Cardiac fibroblast (primary cell): Measurements from ENCODE around the gene SP140.
"Not testable (repeated sequence)": the region's sequence is repeated elsewhere in the genome, so short reads cannot be mapped to it uniquely, and the experiment has no call there.

Experiments used
- DNase-seq, 2 donors: peaks; one replicate each; pipeline versions ENCODE4 v3.0.0 to v3.0.0-alpha.2; 2010; ENCODE audit warnings: low read depth in 2 of 2
- H3K4me3 ChIP-seq, 2 donors: replicated peaks in 1 of 2; 1 replicate in 1 of 2; 2 replicates in 1 of 2; pipeline ENCODE4 v1.5.1; 2011; ENCODE audit warnings: low read depth in 2 of 2, low read length in 2 of 2, mild to moderate bottlenecking in 2 of 2, moderate library complexity in 1 of 2
- TF ChIP-seq, protein P1 (sequence below): IDR thresholded peaks from one replicate; pipeline ENCODE4 v1.5.1; 2011; ENCODE audit warnings: low read depth, mild to moderate bottlenecking, low read length, inconsistent platforms

SP140 gene

DNA sequence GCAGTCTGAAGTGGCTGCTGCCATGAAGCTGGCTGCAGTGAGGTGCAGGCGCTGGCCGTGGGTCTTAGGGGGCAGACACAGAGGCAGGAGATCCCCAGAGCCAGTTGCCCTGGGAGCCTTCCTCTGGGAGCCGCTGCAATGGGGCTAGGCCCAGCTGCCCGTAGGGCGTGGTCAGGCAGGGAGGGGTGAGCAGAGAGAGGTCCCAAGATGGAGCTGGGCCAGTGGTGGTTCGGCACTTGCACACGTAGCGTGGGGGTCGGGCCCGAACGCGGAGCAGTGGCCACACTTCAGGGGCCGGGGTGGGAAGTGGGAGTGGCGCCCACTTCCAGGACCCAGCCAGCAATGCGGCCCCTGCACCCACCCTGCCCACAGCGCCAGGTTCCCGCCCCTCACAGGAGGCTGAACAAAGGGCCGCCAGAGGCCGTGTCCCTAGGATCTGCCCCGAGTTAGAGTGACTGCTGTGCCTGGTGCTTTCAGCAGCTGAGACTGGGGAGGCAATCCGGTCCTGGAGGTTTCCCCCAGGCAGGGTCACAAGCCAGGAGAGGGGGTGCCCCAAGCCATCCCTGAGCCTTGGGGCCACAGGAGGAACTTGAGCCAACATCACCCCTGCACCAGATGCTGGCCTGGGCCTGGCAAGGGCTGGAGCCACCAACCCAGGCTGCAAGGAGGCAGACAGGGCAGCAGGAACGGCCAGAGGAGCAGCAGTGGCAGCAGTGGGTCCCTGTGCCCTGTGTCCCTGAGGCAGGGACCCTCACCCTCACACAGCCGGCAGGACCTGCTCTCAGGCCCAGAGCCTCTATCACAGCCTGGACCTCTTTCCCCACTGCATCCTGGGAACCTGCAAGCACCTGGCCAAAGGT lies 80.1 kb downstream of the SP140 start:
- no peak overlapping the region for H3K4me3 ChIP-seq
- DNase-seq: no peak
- TF ChIP-seq, protein P1, sequence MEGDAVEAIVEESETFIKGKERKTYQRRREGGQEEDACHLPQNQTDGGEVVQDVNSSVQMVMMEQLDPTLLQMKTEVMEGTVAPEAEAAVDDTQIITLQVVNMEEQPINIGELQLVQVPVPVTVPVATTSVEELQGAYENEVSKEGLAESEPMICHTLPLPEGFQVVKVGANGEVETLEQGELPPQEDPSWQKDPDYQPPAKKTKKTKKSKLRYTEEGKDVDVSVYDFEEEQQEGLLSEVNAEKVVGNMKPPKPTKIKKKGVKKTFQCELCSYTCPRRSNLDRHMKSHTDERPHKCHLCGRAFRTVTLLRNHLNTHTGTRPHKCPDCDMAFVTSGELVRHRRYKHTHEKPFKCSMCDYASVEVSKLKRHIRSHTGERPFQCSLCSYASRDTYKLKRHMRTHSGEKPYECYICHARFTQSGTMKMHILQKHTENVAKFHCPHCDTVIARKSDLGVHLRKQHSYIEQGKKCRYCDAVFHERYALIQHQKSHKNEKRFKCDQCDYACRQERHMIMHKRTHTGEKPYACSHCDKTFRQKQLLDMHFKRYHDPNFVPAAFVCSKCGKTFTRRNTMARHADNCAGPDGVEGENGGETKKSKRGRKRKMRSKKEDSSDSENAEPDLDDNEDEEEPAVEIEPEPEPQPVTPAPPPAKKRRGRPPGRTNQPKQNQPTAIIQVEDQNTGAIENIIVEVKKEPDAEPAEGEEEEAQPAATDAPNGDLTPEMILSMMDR: no peak

DNA sequence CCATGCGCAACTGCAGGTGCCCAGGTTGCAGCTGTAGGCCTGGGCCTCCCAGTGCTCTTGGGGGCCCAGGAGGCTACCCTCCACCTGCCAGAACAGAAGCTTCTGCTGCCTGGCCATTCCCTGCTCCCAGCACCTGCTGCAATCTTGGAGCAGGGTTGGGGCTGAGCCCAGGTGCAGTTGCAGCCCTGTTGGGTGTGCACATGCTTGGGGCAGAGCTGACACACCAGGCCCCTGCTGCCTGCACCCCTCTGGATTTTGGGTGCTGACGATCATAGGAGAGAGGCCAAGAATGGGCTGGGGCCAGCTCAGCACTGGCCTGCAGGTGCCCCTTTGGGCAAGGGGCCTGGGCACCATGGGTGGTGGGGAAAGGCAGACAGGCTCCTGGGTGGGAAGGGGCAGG lies 80.9 kb downstream of the SP140 start:
- TF ChIP-seq, protein P1: no peak
- DNase-seq: no peak
- no peak overlapping the region for H3K4me3 ChIP-seq

DNA sequence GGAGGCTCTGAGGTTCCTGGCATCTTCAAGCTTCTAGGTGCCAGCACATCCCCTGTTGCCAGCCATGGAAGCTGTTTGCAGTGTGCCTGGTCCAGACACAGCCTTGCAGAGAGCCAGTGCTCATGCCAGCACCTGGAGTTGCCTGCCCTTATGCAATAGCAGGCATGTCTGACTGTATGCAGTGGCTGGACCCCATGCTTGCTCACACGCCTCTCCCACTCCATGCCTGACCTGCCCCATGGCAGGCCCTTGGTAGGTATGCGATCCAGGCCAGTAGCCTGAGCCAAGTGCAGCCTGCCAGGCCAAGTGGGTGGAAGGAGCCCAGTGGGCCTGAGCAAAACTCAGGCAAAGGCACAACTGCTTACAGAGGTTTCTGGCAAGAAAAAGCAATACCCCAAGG lies 81.9 kb downstream of the SP140 start:
- H3K4me3 ChIP-seq: no peak overlapping the region
- TF ChIP-seq, protein P1: no peak
- DNase-seq: no peak

DNA sequence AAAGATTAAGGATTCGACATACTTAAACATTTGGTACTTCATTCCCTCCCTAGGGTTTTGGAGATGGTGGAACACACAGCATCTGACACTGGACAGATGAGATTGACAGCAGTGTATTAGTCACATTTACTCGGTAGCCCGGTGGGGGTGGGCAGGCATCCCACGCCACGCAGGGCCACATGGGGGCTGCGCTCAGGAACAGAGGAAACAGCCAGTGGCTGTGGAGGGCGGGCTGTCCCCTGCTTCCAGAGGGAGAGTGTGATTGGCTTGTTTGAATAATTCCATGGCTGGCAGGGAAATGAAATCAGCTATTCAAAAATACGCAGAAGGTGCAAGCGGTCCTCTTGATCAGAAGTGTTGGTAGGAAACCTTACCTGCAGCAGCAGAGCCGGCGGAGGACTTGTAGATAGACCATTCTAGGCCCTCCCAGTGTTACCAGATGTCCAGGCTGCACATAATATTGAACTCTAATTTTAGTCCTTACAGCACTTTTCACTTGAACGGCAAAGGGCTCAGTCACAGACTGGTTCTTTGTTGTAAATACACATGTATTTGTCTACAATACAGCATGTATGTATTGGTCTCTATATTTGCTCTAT lies 83.0 kb downstream of the SP140 start:
- H3K4me3 ChIP-seq: no peak overlapping the region
- TF ChIP-seq, protein P1: no peak
- DNase-seq: no peak

DNA sequence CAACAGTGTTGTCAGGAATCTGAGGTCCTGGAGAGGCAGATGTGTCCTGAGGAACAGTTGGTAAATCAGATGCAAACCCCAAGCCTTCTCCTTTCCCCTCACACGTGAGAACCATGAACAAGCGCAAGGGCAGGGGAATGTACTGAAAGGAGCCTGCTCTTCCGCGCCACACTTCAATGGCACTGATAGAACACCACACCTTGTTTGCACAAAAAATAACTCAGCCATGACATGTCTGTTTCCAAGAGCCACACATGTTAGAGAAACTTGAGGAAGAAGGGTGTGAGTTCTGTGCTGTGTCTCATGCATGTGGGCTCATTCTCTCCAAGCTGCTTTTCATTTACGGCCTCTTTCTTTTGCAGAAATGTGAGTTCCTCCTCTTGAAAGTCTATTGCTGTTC lies 85.3 kb downstream of the SP140 start:
- not testable (repeated sequence) for H3K4me3 ChIP-seq, DNase-seq

DNA sequence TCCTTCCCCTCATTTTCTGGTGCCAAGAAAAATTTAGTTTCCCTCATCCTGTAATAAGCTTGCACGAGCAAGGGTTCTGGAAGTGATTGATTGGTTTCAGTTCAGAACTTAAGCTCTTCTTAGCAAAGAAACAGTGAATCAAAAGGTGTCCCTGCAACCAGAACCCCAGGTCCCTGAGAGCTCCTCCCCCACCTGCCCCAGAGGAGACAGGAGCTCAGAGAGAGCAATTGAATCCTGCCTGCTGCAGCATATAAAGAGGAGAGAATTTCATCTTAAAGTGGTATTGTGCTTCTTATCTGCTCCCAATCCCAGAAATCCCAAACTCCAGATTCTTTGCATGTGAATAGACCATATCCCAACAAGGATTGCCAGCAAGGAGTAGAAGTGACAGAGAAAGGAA lies 86.1 kb downstream of the SP140 start:
- DNase-seq: not testable (repeated sequence)

DNA sequence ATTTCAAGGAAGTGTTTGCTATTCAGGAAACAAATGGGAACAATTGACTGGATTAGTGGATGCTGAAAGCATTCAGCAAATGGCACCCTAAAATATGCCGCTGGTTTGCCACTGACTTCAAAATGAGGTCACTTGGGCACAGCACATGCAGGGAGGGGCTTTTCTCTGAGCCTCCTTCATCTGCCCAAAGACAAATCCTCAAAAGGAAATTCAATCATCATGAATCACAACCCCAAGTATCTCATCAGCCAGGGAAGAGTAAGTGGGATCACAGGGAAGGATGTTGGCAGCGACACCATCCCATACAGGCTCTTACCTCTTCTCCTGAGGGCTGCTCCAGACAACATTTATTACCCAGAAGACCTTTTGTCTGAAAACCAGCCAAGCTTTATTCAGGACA lies 87.1 kb downstream of the SP140 start:
- DNase-seq: peak in 1 of 2 donors; percentile 41

More for the DNA sequence above, 86.1 kb downstream of the SP140 start:
- H3K4me3 ChIP-seq: not testable (repeated sequence)

More for the DNA sequence above, 87.1 kb downstream of the SP140 start:
- TF ChIP-seq, protein P1: no peak
- no peak overlapping the region for H3K4me3 ChIP-seq
